CD4-positive, alpha-beta memory T cell (primary cell): ENCODE data around the gene CD4. TPM values are rescaled to one million over a fixed set of nuclear protein-coding genes. Genes with fewer than 3 reads are reported as not detected.
"Not testable (repeated sequence)": the region's sequence is repeated elsewhere in the genome, so short reads cannot be mapped to it uniquely, and the experiment has no call there.

Experiments
- CTCF ChIA-PET: fragments of 350-600 bp; sonication (Branson Sonifier 250); formaldehyde crosslinking; loops from one replicate; lab custom pipeline; 2021; ENCODE audit warnings: inconsistent platforms; ENCODE audit not compliant: partially characterized antibody; lab: Charles Lee
- POLR2A ChIA-PET: fragments of 350-600 bp; sonication (Branson Sonifier 250); formaldehyde crosslinking; loops from one replicate; lab custom pipeline; 2021; ENCODE audit not compliant: partially characterized antibody; lab: Charles Lee
- DNase-seq, 5 donors: peaks; one replicate each; pipeline versions ENCODE4 v3.0.0 to v3.0.0-alpha.2; 2020 to 2022; ENCODE audit warnings: mixed read lengths in 1 of 5
- H3K27ac ChIP-seq: one replicate; pipeline ENCODE4 v1.7.0; 2013; ENCODE audit warnings: low read depth, low read length
- H3K27me3 ChIP-seq: 2 replicates; pipeline ENCODE4 v1.7.0; 2013; ENCODE audit warnings: mild to moderate bottlenecking, low read length, moderate library complexity; ENCODE audit not compliant: insufficient read depth
- H3K36me3 ChIP-seq: 2 replicates; pipeline ENCODE4 v1.7.0; 2013; ENCODE audit warnings: mild to moderate bottlenecking, low read length, moderate library complexity; ENCODE audit not compliant: insufficient read depth
- H3K4me1 ChIP-seq: 2 replicates; pipeline ENCODE4 v1.7.0; 2013; ENCODE audit warnings: mild to moderate bottlenecking, low read length, moderate library complexity; ENCODE audit not compliant: insufficient read depth
- H3K4me3 ChIP-seq, 2 donors: one replicate each; pipeline ENCODE4 v1.7.0; 2013; ENCODE audit warnings: low read length in 2 of 2, mild to moderate bottlenecking in 1 of 2
- H3K9me3 ChIP-seq, 2 donors: one replicate each; pipeline ENCODE4 v1.7.0; 2013; ENCODE audit warnings: low read length in 2 of 2, control low read depth in 1 of 2; ENCODE audit not compliant: control insufficient read depth in 1 of 2
- H3K27ac Mint-ChIP-seq, 7 donors: one replicate each; pipeline ENCODE4 v1.8.0; 2020 to 2021; ENCODE audit warnings: mixed read lengths in 7 of 7, mild to moderate bottlenecking in 6 of 7, inconsistent platforms in 3 of 7, moderate library complexity in 3 of 7
- H3K27me3 Mint-ChIP-seq, 2 donors: one replicate each; pipeline ENCODE4 v1.8.0; 2020 to 2021; ENCODE audit warnings: mixed read lengths in 2 of 2
- H3K36me3 Mint-ChIP-seq, 2 donors: one replicate each; pipeline ENCODE4 v1.8.0; 2020 to 2021; ENCODE audit warnings: mixed read lengths in 2 of 2, inconsistent platforms in 1 of 2, mild to moderate bottlenecking in 1 of 2
- H3K4me1 Mint-ChIP-seq, 4 donors: one replicate each; pipeline ENCODE4 v1.8.0; 2020 to 2021; ENCODE audit warnings: mixed read lengths in 4 of 4, mild to moderate bottlenecking in 1 of 4
- H3K4me3 Mint-ChIP-seq, 8 donors: one replicate each; pipeline ENCODE4 v1.8.0; 2020 to 2021; ENCODE audit warnings: mixed read lengths in 8 of 8, mild to moderate bottlenecking in 7 of 8, moderate library complexity in 6 of 8, inconsistent platforms in 3 of 8
- H3K9me3 Mint-ChIP-seq, 8 donors: one replicate each; pipeline ENCODE4 v1.8.0; 2020 to 2021; ENCODE audit warnings: mixed read lengths in 8 of 8, mild to moderate bottlenecking in 5 of 8, inconsistent platforms in 3 of 8, moderate library complexity in 1 of 8
- intact Hi-C: fragments of 100-400 bp; cut with micrococcal nuclease; formaldehyde crosslinking; loops from one replicate; pipeline ENCODE4 v1.15.1; 2023
- polyA plus RNA-seq, 2 donors: library from polyadenylated mRNA; unstranded; fragments of 300-500 nt; fragmentation: Illumina TruSeq; gene quantifications; one replicate each; pipeline ENCODE4 v1.2.3, GENCODE V29; 2021
- total RNA-seq, 2 experiments: library from RNA; stranded (reverse); gene quantifications; one replicate each; pipeline ENCODE4 v1.2.3, GENCODE V29; 2021

The CD4 gene
- total and polyA plus RNA-seq, 4 experiments from 2014 or later = 251 to 456 (median 288) TPM

DNA sequence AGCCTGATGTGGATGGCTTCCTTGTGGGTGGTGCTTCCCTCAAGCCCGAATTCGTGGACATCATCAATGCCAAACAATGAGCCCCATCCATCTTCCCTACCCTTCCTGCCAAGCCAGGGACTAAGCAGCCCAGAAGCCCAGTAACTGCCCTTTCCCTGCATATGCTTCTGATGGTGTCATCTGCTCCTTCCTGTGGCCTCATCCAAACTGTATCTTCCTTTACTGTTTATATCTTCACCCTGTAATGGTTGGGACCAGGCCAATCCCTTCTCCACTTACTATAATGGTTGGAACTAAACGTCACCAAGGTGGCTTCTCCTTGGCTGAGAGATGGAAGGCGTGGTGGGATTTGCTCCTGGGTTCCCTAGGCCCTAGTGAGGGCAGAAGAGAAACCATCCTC lies 81.0 kb downstream of the CD4 start:
- intact Hi-C loops, H3K9me3 Mint-ChIP-seq, H3K27me3 ChIP-seq, H3K9me3 ChIP-seq, H3K4me3 ChIP-seq, H3K27me3 Mint-ChIP-seq, DNase-seq: not testable (repeated sequence)
- ChIA-PET CTCF (interaction anchor here (0.6 to 9.2 kb wide), 22 partner anchors 8 to 266 kb away, joined by 3 to 151 read pairs (median 7); partner anchors contain the start of genes C12orf57, C1RL, CDCA3 and LRRC23), POLR2A (interaction anchor here (0.6 to 11.0 kb wide), 10 partner anchors 16 to 181 kb away, joined by 3 to 270 read pairs (median 16); partner anchors contain the start of genes C12orf57, CDCA3, ENO2 and RNU7-1)
- peak overlapping the region in 2 of 8 donors; percentile 54 to 71 for H3K4me3 Mint-ChIP-seq
- peak overlapping the region; percentile 42 for H3K27ac ChIP-seq
- peaks cover 7 to 58% of the 10 kb centered on the region in 2 donors for H3K36me3 Mint-ChIP-seq
- peaks cover 57% of the 10 kb centered on the region for H3K4me1 ChIP-seq
- H3K4me1 Mint-ChIP-seq = peaks cover 38 to 77% (median 58%) of the 10 kb centered on the region in 4 donors
- peak overlapping the region in 6 of 7 donors; percentile 35 to 92 (median 72) for H3K27ac Mint-ChIP-seq
- H3K36me3 ChIP-seq = peaks cover 17% of the 10 kb centered on the region

Other genes with a start within 250 kb of the CD4 start
- 10 to 100 TPM; 58.7 to 60.4 TPM for gene IFFO1, start 233.5 kb upstream of the CD4 start, total RNA-seq
- gene IFFO1, start 233.5 kb upstream of the CD4 start, polyA plus RNA-seq = 10 to 100 TPM in 1 of 2 donors, 1 to 10 TPM in 1; 3.7 to 12.5 TPM
- gene NOP2, start 221.2 kb upstream of the CD4 start, total RNA-seq = 10 to 100 TPM; 87.6 to 87.7 TPM
- 10 to 100 TPM; 15.5 to 43.2 TPM for gene NOP2, start 221.2 kb upstream of the CD4 start, polyA plus RNA-seq
- gene CHD4, start 182.1 kb upstream of the CD4 start, total RNA-seq = 100 to 1,000 TPM; 246 to 255 TPM
- gene CHD4, start 182.1 kb upstream of the CD4 start, polyA plus RNA-seq = 10 to 100 TPM; 13.3 to 64.6 TPM
- gene LPAR5, start 153.6 kb upstream of the CD4 start, total RNA-seq = 10 to 100 TPM; 10.2 to 11.1 TPM
- gene LPAR5, start 153.6 kb upstream of the CD4 start, polyA plus RNA-seq = 10 to 100 TPM in 1 of 2 donors, 1 to 10 TPM in 1; 5.4 to 11.9 TPM
- gene ACRBP, start 142.1 kb upstream of the CD4 start, total RNA-seq = 10 to 100 TPM; 13.9 to 16.3 TPM
- under 1 TPM in 1 of 2 donors, not detected in 1; 0.25 TPM for gene ACRBP, start 142.1 kb upstream of the CD4 start, polyA plus RNA-seq
- 10 to 100 TPM; 82.3 to 83.5 TPM for gene ING4, start 126.4 kb upstream of the CD4 start, total RNA-seq
- 100 to 1,000 TPM in 1 of 2 donors, 10 to 100 TPM in 1; 73.0 to 122 TPM for gene ING4, start 126.4 kb upstream of the CD4 start, polyA plus RNA-seq
- gene ZNF384, start 100.2 kb upstream of the CD4 start, total RNA-seq = 10 to 100 TPM; 88.6 to 88.7 TPM
- gene ZNF384, start 100.2 kb upstream of the CD4 start, polyA plus RNA-seq = 10 to 100 TPM; 14.4 to 45.8 TPM
- gene PIANP, start 88.7 kb upstream of the CD4 start, total RNA-seq = 1 to 10 TPM; 1.3 to 1.5 TPM
- under 1 TPM; 0.61 to 0.69 TPM for gene PIANP, start 88.7 kb upstream of the CD4 start, polyA plus RNA-seq
- gene COPS7A, start 65.5 kb upstream of the CD4 start, total RNA-seq = 10 to 100 TPM; 36.9 to 37.7 TPM
- 10 to 100 TPM; 44.7 to 48.6 TPM for gene COPS7A, start 65.5 kb upstream of the CD4 start, polyA plus RNA-seq
- gene MLF2, start 36.4 kb upstream of the CD4 start, total RNA-seq = 10 to 100 TPM; 79.8 to 80.3 TPM
- 100 to 1,000 TPM; 111 to 130 TPM for gene MLF2, start 36.4 kb upstream of the CD4 start, polyA plus RNA-seq
- 1 to 10 TPM; 2.0 to 2.9 TPM for gene PTMS, start 23.2 kb upstream of the CD4 start, total RNA-seq
- 1 to 10 TPM; 1.3 to 3.6 TPM for gene PTMS, start 23.2 kb upstream of the CD4 start, polyA plus RNA-seq
- gene LAG3, start 17.0 kb upstream of the CD4 start, total RNA-seq = 1 to 10 TPM; 2.4 to 3.8 TPM
- gene LAG3, start 17.0 kb upstream of the CD4 start, polyA plus RNA-seq = 1 to 10 TPM; 4.9 to 8.3 TPM
- gene GPR162, start 32.3 kb downstream of the CD4 start, total RNA-seq = under 1 TPM in 1 of 2 experiments, not detected in 1; 0.32 TPM
- gene GPR162, start 32.3 kb downstream of the CD4 start, polyA plus RNA-seq = not detected
- 10 to 100 TPM; 11.2 to 11.8 TPM for gene P3H3, start 38.9 kb downstream of the CD4 start, total RNA-seq
- gene P3H3, start 38.9 kb downstream of the CD4 start, polyA plus RNA-seq = 1 to 10 TPM in 1 of 2 donors, under 1 TPM in 1; 0.72 to 1.2 TPM
- 1 to 10 TPM; 5.1 to 5.2 TPM for gene GNB3, start 51.4 kb downstream of the CD4 start, total RNA-seq
- gene GNB3, start 51.4 kb downstream of the CD4 start, polyA plus RNA-seq = not detected
- gene CDCA3, start 61.8 kb downstream of the CD4 start, total RNA-seq = 1 to 10 TPM; 1.3 to 2.0 TPM
- under 1 TPM; 0.09 to 0.39 TPM for gene CDCA3, start 61.8 kb downstream of the CD4 start, polyA plus RNA-seq
- 10 to 100 TPM; 65.2 to 69.3 TPM for gene USP5, start 62.6 kb downstream of the CD4 start, total RNA-seq
- gene USP5, start 62.6 kb downstream of the CD4 start, polyA plus RNA-seq = 10 to 100 TPM; 53.9 to 73.0 TPM
- gene TPI1, start 78.0 kb downstream of the CD4 start, total RNA-seq = 100 to 1,000 TPM; 155 to 164 TPM
- 100 to 1,000 TPM; 572 to 777 TPM for gene TPI1, start 78.0 kb downstream of the CD4 start, polyA plus RNA-seq
- gene SPSB2, start 83.8 kb downstream of the CD4 start, total RNA-seq = 10 to 100 TPM; 19.8 to 21.9 TPM
- gene SPSB2, start 83.8 kb downstream of the CD4 start, polyA plus RNA-seq = 10 to 100 TPM; 16.6 to 25.5 TPM
- gene LRRC23, start 115.3 kb downstream of the CD4 start, total RNA-seq = 1 to 10 TPM; 8.3 to 9.1 TPM
- gene LRRC23, start 115.3 kb downstream of the CD4 start, polyA plus RNA-seq = 1 to 10 TPM; 4.1 to 4.2 TPM
- gene ENO2, start 125.1 kb downstream of the CD4 start, total RNA-seq = 100 to 1,000 TPM; 187 to 190 TPM
- 10 to 100 TPM; 28.4 to 35.8 TPM for gene ENO2, start 125.1 kb downstream of the CD4 start, polyA plus RNA-seq
- 10 to 100 TPM; 32.2 to 33.0 TPM for gene ATN1, start 138.4 kb downstream of the CD4 start, total RNA-seq
- gene ATN1, start 138.4 kb downstream of the CD4 start, polyA plus RNA-seq = 1 to 10 TPM in 1 of 2 donors, under 1 TPM in 1; 0.16 to 1.1 TPM
- gene RNU7-1, start 154.3 kb downstream of the CD4 start, total RNA-seq = not detected
- not detected for gene RNU7-1, start 154.3 kb downstream of the CD4 start, polyA plus RNA-seq
- 100 to 1,000 TPM; 423 to 425 TPM for gene C12orf57, start 154.5 kb downstream of the CD4 start, total RNA-seq
- gene C12orf57, start 154.5 kb downstream of the CD4 start, polyA plus RNA-seq = 100 to 1,000 TPM; 155 to 244 TPM
- 100 to 1,000 TPM; 189 to 199 TPM for gene PTPN6, start 161.8 kb downstream of the CD4 start, total RNA-seq
- 100 to 1,000 TPM; 126 to 325 TPM for gene PTPN6, start 161.8 kb downstream of the CD4 start, polyA plus RNA-seq
- 100 to 1,000 TPM; 142 to 148 TPM for gene PHB2, start 181.1 kb downstream of the CD4 start, total RNA-seq
- 100 to 1,000 TPM; 102 to 114 TPM for gene PHB2, start 181.1 kb downstream of the CD4 start, polyA plus RNA-seq
- 10 to 100 TPM; 68.6 to 70.8 TPM for gene EMG1, start 181.4 kb downstream of the CD4 start, total RNA-seq
- 10 to 100 TPM; 68.8 to 69.8 TPM for gene EMG1, start 181.4 kb downstream of the CD4 start, polyA plus RNA-seq
- 10 to 100 TPM; 18.3 to 21.6 TPM for gene LPCAT3, start 228.9 kb downstream of the CD4 start, total RNA-seq
- 10 to 100 TPM; 25.3 to 33.8 TPM for gene LPCAT3, start 228.9 kb downstream of the CD4 start, polyA plus RNA-seq